Spleen (tissue), 11 donors: ENCODE results near the gene SETD7. TPM values are rescaled to one million over a fixed set of nuclear protein-coding genes. Genes with fewer than 3 reads are reported as not detected.

Source experiments
- DNase-seq: peaks from one replicate; pipeline ENCODE4 v3.0.0-alpha.2; 2020
- H3K27ac ChIP-seq, 8 donors: fragments of 200-600 bp; sonication (generic) in 7 of 8; 1 replicate in 4 of 8; 2 replicates in 4 of 8; pipeline versions ENCODE4 v1.5.0 to v1.8.0; 2016 to 2021; ENCODE audit warnings: inconsistent platforms in 4 of 8, mild to moderate bottlenecking in 4 of 8, moderate library complexity in 1 of 8
- H3K27me3 ChIP-seq, 7 donors: fragments of 200-600 bp; sonication (generic) in 6 of 7; replicated peaks in 1 of 7; 1 replicate in 4 of 7; 2 replicates in 3 of 7; pipeline versions ENCODE4 v1.5.0 to v1.8.0; 2016 to 2021; ENCODE audit warnings: inconsistent platforms in 3 of 7, mild to moderate bottlenecking in 1 of 7
- H3K36me3 ChIP-seq, 6 donors: fragments of 200-600 bp; sonication (generic) in 5 of 6; 1 replicate in 4 of 6; 2 replicates in 2 of 6; pipeline versions ENCODE4 v1.5.0 to v1.8.0; 2016 to 2021; ENCODE audit warnings: inconsistent platforms in 2 of 6
- H3K4me1 ChIP-seq, 6 donors: fragments of 200-600 bp; sonication (generic) in 5 of 6; 1 replicate in 3 of 6; 2 replicates in 3 of 6; pipeline versions ENCODE4 v1.5.0 to v1.8.0; 2016 to 2021; ENCODE audit warnings: inconsistent platforms in 3 of 6
- H3K4me3 ChIP-seq, 8 donors: fragments of 200-600 bp; sonication (generic) in 7 of 8; 1 replicate in 4 of 8; 2 replicates in 4 of 8; pipeline versions ENCODE4 v1.5.0 to v1.8.0; 2016 to 2021; ENCODE audit warnings: inconsistent platforms in 4 of 8, mild to moderate bottlenecking in 4 of 8, moderate library complexity in 2 of 8
- H3K9me3 ChIP-seq, 8 donors: fragments of 200-600 bp; sonication (generic) in 7 of 8; 1 replicate in 4 of 8; 2 replicates in 4 of 8; pipeline versions ENCODE4 v1.5.0 to v1.8.0; 2016 to 2021; ENCODE audit warnings: inconsistent platforms in 4 of 8
- POLR2A ChIP-seq, 3 donors: fragments of 450-650 bp; IDR thresholded peaks; one replicate each; pipeline ENCODE4 v1.5.1; 2017; ENCODE audit warnings: antibody characterized with exemption in 3 of 3, mild to moderate bottlenecking in 1 of 3
- POLR2AphosphoS5 ChIP-seq, 3 donors: sonication (generic); formaldehyde crosslinking; IDR thresholded peaks; one replicate each; pipeline ENCODE4 v1.5.1; 2017; ENCODE audit warnings: antibody characterized with exemption in 3 of 3
- WGBS, 5 donors: extraction: QIAGEN DNeasy Blood & Tissue Kit in 3 of 5; methylation state at CpG; one replicate each; pipeline versions ENCODE4 v1.1.5 to v1.1.7; 2013 to 2018; 5-methylcytosine and 5-hydroxymethylcytosine counted together
- intact Hi-C: fragments of 100-400 bp; cut with DNase I; formaldehyde crosslinking; loops from one replicate; pipeline ENCODE4 v1.15.0; 2023; ENCODE audit warnings: low total_unique reads
- polyA plus RNA-seq, 3 donors: library from polyadenylated mRNA; stranded (reverse); fragments of 200-250 nt; gene quantifications; one replicate each; pipeline ENCODE4 v1.2.1, GENCODE V29; 2013
- total RNA-seq, 7 donors: library from RNA; depleted of rRNA in 3 of 7; stranded (reverse); fragments of >200 nt in 3 of 7; fragmentation: NEBNext Ultra II Directional in 4 of 7; extraction: Animal tissue kit (Norgen Biotek cat#: 25700) in 4 of 7; gene quantifications; one replicate each; pipeline versions ENCODE4 v1.1.0 to v1.2.1, GENCODE V29; 2016 to 2021
- TF ChIP-seq, protein P1 (sequence below), 11 experiments: fragments of 200-600 bp in 7 of 11; fragments of 450-650 bp in 4 of 11; sonication (generic) in 4 of 11; IDR thresholded peaks in 8 of 11; conservative IDR thresholded peaks in 3 of 11; 1 replicate in 7 of 11; 2 replicates in 4 of 11; pipeline versions ENCODE4 v1.4.0 to v1.8.0; 2016 to 2021; ENCODE audit warnings: antibody characterized with exemption in 11 of 11, inconsistent platforms in 4 of 11, mild to moderate bottlenecking in 1 of 11
- donor health status: healthy with polysubstance abuse.
- donor health status: DM: no; HTN: no; CAD: no; lungs with moderate emphysema.
- donor health status: DM: no; HTN: no; CAD: no.
- donor health status: Bipolar disorder and iron deficiency.
- donor health status: healthy.
- donor health status: DM: no; HTN: no; CAD: no.
- donor health status: DM: yes; HTN: yes; CAD: no.

Gene SETD7
- total and polyA plus RNA-seq, 10 donors: 5.0 to 45.4 (median 30.8) TPM

DNA sequence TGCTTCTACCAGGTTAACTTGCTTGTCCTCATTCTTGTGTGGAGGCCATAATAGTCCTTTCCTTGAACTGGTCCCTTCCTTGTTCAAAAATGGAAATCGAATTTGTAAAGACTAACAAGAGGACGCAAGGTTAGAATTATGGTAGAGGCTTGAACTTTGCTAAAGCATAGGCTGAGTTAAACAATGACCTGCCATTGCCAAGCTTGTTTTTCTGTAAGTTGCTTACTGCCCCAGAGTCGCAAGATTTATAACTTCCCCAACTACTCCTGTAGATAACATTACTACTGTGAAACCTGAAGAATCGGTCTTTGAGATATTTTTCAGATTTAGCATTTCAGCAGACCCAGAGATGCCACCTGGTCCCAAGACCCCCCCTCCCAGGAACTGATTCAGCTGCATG, 56.8 kb downstream of the SETD7 start:
- H3K4me1 ChIP-seq: peaks cover 0 to 4% (median 0%) of the 10 kb centered on the region in 6 donors
- no peaks in the 10 kb centered on the region for H3K9me3 ChIP-seq
- no peak for DNase-seq
- H3K27ac ChIP-seq: no peak overlapping the region
- no peak overlapping the region for H3K4me3 ChIP-seq
- H3K36me3 ChIP-seq: peaks cover 0 to 7% (median 0%) of the 10 kb centered on the region in 6 donors
- TF ChIP-seq POLR2AphosphoS5 (IDR thresholded peaks at IDR 0.05): no peak
- intact Hi-C loops: no loop called here
- no peaks in the 10 kb centered on the region for H3K27me3 ChIP-seq
- WGBS, 5 donors: 53 to 68% (median 63%) methylated on average over 4 of the region's 4 CpGs

DNA sequence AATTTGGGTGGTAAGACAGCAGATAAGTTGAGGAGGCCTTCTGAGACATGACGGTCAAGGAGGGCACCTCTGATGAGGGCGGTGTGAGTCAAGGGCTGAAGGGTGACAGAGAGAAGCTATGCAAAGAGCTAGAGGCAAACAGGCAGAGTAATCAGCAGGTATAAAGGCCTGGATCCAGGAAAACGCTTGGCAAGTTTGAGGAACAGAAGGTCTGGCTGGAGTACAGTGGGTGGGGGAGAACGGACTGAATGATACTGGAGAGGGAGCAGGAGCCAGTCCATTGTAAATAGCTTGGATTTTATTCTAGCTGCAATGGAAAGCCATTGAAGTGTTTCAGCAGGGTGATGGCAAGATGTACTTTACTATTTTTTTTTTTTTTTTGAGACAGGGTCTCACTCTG, 62.8 kb downstream of the SETD7 start:
- no peak for DNase-seq
- intact Hi-C loops: no loop called here
- no peaks in the 10 kb centered on the region for H3K36me3 ChIP-seq
- no peaks in the 10 kb centered on the region for H3K9me3 ChIP-seq
- H3K27me3 ChIP-seq: no peaks in the 10 kb centered on the region
- no peak overlapping the region for H3K4me3 ChIP-seq
- no peaks in the 10 kb centered on the region for H3K4me1 ChIP-seq
- WGBS, 5 donors: 87 to 95% (median 90%) methylated on average over 4 of the region's 4 CpGs
- H3K27ac ChIP-seq: no peak overlapping the region
- TF ChIP-seq POLR2AphosphoS5 (IDR thresholded peaks at IDR 0.05): no peak
- no peak for TF ChIP-seq POLR2A (IDR thresholded peaks at IDR 0.05)

DNA sequence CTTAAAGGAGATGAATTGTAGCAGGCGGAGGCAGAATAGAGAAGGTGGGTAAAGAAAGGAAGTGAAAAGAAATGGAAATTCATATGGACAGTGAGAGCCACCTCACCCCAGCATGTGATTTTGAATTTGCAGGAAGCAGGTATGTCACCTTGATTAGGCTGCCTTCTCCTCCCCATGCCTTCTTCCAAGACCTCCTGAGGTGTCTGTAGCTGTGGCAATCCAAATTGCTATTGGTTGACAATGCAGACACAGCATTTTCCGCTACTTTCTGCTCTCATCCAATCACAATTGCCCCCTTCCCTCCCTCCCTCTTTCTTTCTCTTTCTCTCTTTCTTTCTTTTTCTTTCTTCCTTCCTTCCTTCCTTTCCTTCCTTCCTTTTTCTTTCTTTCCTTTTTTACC, 63.6 kb downstream of the SETD7 start:
- Histone ChIP-seq H3K4me3 (no peak overlapping the region), H3K27ac (no peak overlapping the region), H3K27me3 (no peaks in the 10 kb centered on the region), H3K36me3 (no peaks in the 10 kb centered on the region), H3K4me1 (no peaks in the 10 kb centered on the region), H3K9me3 (no peaks in the 10 kb centered on the region)
- intact Hi-C loops: no loop called here
- 91 to 98% (median 94%) methylated on average over 2 of the region's 2 CpGs for WGBS, 5 donors
- TF ChIP-seq POLR2A (IDR thresholded peaks at IDR 0.05): no peak
- TF ChIP-seq, protein P1, sequence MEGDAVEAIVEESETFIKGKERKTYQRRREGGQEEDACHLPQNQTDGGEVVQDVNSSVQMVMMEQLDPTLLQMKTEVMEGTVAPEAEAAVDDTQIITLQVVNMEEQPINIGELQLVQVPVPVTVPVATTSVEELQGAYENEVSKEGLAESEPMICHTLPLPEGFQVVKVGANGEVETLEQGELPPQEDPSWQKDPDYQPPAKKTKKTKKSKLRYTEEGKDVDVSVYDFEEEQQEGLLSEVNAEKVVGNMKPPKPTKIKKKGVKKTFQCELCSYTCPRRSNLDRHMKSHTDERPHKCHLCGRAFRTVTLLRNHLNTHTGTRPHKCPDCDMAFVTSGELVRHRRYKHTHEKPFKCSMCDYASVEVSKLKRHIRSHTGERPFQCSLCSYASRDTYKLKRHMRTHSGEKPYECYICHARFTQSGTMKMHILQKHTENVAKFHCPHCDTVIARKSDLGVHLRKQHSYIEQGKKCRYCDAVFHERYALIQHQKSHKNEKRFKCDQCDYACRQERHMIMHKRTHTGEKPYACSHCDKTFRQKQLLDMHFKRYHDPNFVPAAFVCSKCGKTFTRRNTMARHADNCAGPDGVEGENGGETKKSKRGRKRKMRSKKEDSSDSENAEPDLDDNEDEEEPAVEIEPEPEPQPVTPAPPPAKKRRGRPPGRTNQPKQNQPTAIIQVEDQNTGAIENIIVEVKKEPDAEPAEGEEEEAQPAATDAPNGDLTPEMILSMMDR (IDR thresholded peaks at IDR 0.05 in 8 of 11, conservative IDR thresholded peaks at IDR 0.05 in 3 of 11): no peak
- TF ChIP-seq POLR2AphosphoS5 (IDR thresholded peaks at IDR 0.05): no peak
- no peak for DNase-seq

DNA sequence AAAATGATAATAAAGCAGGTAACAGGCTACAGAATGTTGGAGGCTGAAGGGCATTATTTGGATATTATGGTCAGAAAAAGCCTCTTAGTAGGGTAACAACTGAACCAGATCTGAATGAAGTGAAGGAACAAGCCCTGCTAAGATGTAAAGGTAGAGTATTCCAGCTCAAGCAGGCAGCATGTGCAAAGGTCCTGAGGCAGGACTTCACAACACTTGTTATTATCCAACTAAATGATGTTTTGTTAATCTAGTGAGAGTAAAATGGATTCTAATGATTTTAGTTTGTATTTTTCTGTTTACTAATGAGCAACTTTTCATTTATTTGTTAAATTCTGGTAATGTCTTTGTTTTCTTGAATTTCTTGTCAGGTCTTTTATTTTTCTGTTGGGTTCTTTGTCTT, 66.4 kb downstream of the SETD7 start:
- Histone ChIP-seq H3K27me3 (no peaks in the 10 kb centered on the region), H3K9me3 (no peaks in the 10 kb centered on the region), H3K4me1 (no peaks in the 10 kb centered on the region), H3K27ac (no peak overlapping the region), H3K36me3 (no peaks in the 10 kb centered on the region), H3K4me3 (no peak overlapping the region)
- no peak for TF ChIP-seq POLR2AphosphoS5 (IDR thresholded peaks at IDR 0.05)
- TF ChIP-seq POLR2A (IDR thresholded peaks at IDR 0.05): no peak
- intact Hi-C loops: no loop called here
- DNase-seq: no peak

DNA sequence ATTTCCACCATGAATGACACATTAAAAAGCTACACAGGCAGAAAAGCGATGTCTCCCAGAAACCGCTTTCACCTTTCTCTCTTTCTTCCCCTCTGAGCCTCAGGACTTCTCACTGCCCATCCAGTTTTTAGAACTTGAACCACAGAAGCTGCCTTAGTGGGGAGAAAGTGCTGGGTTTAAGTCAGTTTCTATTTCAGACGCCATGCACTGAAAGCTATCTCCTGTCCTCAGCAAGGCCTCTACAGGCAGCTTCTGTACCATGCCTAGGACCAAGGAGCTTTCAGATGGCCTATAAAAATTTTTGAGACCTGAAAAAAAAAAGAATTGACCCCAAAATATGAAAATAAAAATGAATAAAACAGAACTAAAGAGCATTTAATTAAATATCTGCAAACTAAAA, 67.6 kb downstream of the SETD7 start:
- Histone ChIP-seq H3K4me3 (no peak overlapping the region), H3K9me3 (no peaks in the 10 kb centered on the region), H3K27ac (no peak overlapping the region), H3K27me3 (no peaks in the 10 kb centered on the region), H3K4me1 (no peaks in the 10 kb centered on the region), H3K36me3 (no peaks in the 10 kb centered on the region)
- DNase-seq: no peak
- TF ChIP-seq POLR2A (IDR thresholded peaks at IDR 0.05) (no peak), POLR2AphosphoS5 (IDR thresholded peaks at IDR 0.05) (no peak)
- TF ChIP-seq, protein P1 (IDR thresholded peaks at IDR 0.05 in 8 of 11, conservative IDR thresholded peaks at IDR 0.05 in 3 of 11): no peak
- intact Hi-C loops: no loop called here
- 88 to 95% (median 90%) methylated on average over 3 of the region's 3 CpGs for WGBS, 5 donors

DNA sequence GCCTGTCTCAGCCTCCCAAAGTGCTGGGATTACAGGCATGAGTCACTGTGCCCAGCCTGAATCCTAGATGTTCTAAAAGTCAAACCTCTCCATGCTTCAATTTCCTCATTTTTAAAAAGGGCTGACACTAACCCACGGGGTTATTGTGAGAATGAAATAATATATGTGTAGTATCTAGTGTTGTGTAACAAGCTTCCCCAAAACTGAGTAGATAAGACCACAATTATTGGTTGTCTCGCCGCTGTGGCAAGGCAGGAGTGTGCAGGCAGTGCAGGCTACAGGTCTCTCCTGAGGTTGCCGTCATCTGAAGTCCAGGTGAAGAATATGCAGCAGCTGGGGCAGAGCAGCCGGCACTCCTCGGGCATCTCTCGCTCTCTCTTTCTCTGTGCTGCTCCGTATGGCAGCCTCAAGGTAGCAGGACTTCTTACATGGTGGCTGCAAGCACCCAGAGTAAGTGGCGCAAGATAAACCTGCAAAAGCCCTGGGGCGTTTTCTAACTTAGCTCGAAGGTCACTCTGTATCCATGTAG, 71.2 kb downstream of the SETD7 start:
- WGBS, 5 donors: 70 to 80% (median 76%) methylated on average over 11 of the region's 11 CpGs
- intact Hi-C loops: no loop called here
- no peak for DNase-seq

More for the DNA sequence above, 71.2 kb downstream of the SETD7 start:
- H3K4me3 ChIP-seq: no peak overlapping the region
- no peaks in the 10 kb centered on the region for H3K36me3 ChIP-seq
- TF ChIP-seq POLR2AphosphoS5 (IDR thresholded peaks at IDR 0.05) (no peak), POLR2A (IDR thresholded peaks at IDR 0.05) (no peak)
- TF ChIP-seq, protein P1 (IDR thresholded peaks at IDR 0.05 in 8 of 11, conservative IDR thresholded peaks at IDR 0.05 in 3 of 11): no peak
- no peaks in the 10 kb centered on the region for H3K9me3 ChIP-seq
- H3K4me1 ChIP-seq: no peaks in the 10 kb centered on the region
- H3K27me3 ChIP-seq: no peaks in the 10 kb centered on the region
- H3K27ac ChIP-seq: no peak overlapping the region
